ENCODE data around the gene NT5C3B. TPM values are rescaled to one million over a fixed set of nuclear protein-coding genes. Genes with fewer than 3 reads are reported as not detected.

The NT5C3B gene
- total and polyA plus RNA-seq, 10 donors, result 17.0 to 62.7 (median 29.5) TPM

DNA sequence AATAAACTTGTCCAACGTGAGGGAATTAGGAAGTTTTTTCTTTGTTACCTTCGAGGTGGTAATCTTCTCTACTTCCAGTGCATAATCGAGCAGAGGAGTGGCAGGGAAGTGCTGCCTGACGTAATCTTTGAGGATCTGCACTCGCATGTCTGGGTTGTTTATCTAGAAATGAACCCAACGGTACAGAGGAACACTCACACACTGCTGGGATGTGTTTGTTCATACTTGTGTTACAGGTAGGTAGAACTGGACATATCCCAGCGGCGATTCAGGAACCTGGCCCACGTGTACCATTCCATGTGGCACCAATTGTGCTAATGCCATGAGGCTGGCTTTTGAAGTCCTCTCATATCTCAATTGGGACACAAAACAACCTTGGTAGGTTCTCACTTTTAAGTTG, 33.4 kb upstream of the NT5C3B start:
- DNase-seq, result no peak
- H3K4me1 ChIP-seq, result peaks cover under 1 to 10% (median 6%) of the 10 kb centered on the region in 6 donors
- peaks cover 9 to 81% (median 68%) of the 10 kb centered on the region in 6 donors for H3K36me3 ChIP-seq
- TF ChIP-seq, protein P1, sequence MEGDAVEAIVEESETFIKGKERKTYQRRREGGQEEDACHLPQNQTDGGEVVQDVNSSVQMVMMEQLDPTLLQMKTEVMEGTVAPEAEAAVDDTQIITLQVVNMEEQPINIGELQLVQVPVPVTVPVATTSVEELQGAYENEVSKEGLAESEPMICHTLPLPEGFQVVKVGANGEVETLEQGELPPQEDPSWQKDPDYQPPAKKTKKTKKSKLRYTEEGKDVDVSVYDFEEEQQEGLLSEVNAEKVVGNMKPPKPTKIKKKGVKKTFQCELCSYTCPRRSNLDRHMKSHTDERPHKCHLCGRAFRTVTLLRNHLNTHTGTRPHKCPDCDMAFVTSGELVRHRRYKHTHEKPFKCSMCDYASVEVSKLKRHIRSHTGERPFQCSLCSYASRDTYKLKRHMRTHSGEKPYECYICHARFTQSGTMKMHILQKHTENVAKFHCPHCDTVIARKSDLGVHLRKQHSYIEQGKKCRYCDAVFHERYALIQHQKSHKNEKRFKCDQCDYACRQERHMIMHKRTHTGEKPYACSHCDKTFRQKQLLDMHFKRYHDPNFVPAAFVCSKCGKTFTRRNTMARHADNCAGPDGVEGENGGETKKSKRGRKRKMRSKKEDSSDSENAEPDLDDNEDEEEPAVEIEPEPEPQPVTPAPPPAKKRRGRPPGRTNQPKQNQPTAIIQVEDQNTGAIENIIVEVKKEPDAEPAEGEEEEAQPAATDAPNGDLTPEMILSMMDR (IDR thresholded peaks at IDR 0.05 in 8 of 11, conservative IDR thresholded peaks at IDR 0.05 in 3 of 11), result no peak
- no peak for TF ChIP-seq POLR2A (IDR thresholded peaks at IDR 0.05)
- TF ChIP-seq POLR2AphosphoS5 (IDR thresholded peaks at IDR 0.05), result no peak
- no peaks in the 10 kb centered on the region for H3K9me3 ChIP-seq
- H3K4me3 ChIP-seq, result no peak overlapping the region
- H3K27ac ChIP-seq, result no peak overlapping the region
- WGBS, 5 donors, result 77 to 86% (median 82%) methylated on average over 9 of the region's 9 CpGs
- intact Hi-C loops (cut with DNase I; ENCODE audit: low total_unique reads), result no loop called here
- H3K27me3 ChIP-seq (replicated peaks in 1 of 7), result no peaks in the 10 kb centered on the region

DNA sequence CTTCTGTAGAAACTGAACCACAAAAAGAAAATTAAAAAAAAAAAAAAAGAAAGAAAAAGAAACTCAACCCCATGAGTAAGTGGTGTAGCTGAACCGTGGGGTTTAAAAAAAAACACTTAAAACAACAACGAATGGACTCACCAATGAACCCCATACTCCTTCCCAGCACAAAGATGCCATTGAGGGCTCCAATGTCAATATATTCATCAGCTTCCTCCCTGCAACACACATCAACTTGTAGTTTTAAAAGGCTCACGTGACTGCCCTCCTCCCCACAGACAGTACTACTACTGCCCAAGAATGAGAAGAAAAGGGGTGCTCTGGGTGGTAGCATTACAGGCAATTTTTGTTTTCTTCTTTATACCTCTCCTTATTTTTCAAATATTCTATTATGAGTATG, 32.5 kb upstream of the NT5C3B start:
- no peak overlapping the region for H3K4me3 ChIP-seq
- no peak for DNase-seq
- intact Hi-C loops (cut with DNase I; ENCODE audit: low total_unique reads), result no loop called here
- H3K4me1 ChIP-seq, result peaks cover 9 to 19% (median 14%) of the 10 kb centered on the region in 6 donors
- 63 to 76% (median 73%) methylated on average over 3 of the region's 3 CpGs for WGBS, 5 donors
- H3K36me3 ChIP-seq, result peaks cover 6 to 72% (median 61%) of the 10 kb centered on the region in 6 donors
- TF ChIP-seq POLR2A (IDR thresholded peaks at IDR 0.05) (no peak), POLR2AphosphoS5 (IDR thresholded peaks at IDR 0.05) (no peak)
- TF ChIP-seq, protein P1 (IDR thresholded peaks at IDR 0.05 in 8 of 11, conservative IDR thresholded peaks at IDR 0.05 in 3 of 11), result no peak
- no peaks in the 10 kb centered on the region for H3K9me3 ChIP-seq
- H3K27me3 ChIP-seq (replicated peaks in 1 of 7), result no peaks in the 10 kb centered on the region
- no peak overlapping the region for H3K27ac ChIP-seq

DNA sequence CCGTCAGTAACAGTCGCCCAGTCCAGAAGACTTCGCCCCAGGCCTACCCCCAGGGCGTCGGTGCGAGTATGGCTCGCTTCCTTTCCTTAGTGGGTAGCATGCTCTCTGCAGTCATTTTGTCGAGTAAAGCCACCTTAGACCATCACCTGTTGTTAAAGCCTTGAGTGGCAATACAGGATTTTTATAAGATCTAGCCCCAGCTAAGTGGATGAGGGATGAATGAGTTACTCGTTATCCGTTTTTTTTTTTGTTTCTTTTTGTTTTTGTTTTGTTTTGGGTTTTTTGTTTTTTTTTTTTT, 29.5 kb upstream of the NT5C3B start:
- peak overlapping the region; percentile 84 to 99 (median 97) for H3K4me3 ChIP-seq
- 0 to 2% (median 1%) methylated on average over 8 to 10 of the region's 10 CpGs for WGBS, 5 donors
- H3K4me1 ChIP-seq, result peaks cover 13 to 49% (median 37%) of the 10 kb centered on the region in 6 donors
- DNase-seq, result no peak
- H3K27me3 ChIP-seq (replicated peaks in 1 of 7), result no peaks in the 10 kb centered on the region
- TF ChIP-seq POLR2A (IDR thresholded peaks at IDR 0.05) (no peak), POLR2AphosphoS5 (IDR thresholded peaks at IDR 0.05) (no peak)
- TF ChIP-seq, protein P1 (IDR thresholded peaks at IDR 0.05 in 8 of 11, conservative IDR thresholded peaks at IDR 0.05 in 3 of 11), result peak in 1 of 11 experiments; percentile 3
- H3K9me3 ChIP-seq, result no peaks in the 10 kb centered on the region
- peak overlapping the region in 7 of 8 donors; percentile 91 to 97 (median 95) for H3K27ac ChIP-seq
- H3K36me3 ChIP-seq, result peaks cover 0 to 42% (median 32%) of the 10 kb centered on the region in 6 donors
- intact Hi-C loops (cut with DNase I; ENCODE audit: low total_unique reads), result no loop called here

DNA sequence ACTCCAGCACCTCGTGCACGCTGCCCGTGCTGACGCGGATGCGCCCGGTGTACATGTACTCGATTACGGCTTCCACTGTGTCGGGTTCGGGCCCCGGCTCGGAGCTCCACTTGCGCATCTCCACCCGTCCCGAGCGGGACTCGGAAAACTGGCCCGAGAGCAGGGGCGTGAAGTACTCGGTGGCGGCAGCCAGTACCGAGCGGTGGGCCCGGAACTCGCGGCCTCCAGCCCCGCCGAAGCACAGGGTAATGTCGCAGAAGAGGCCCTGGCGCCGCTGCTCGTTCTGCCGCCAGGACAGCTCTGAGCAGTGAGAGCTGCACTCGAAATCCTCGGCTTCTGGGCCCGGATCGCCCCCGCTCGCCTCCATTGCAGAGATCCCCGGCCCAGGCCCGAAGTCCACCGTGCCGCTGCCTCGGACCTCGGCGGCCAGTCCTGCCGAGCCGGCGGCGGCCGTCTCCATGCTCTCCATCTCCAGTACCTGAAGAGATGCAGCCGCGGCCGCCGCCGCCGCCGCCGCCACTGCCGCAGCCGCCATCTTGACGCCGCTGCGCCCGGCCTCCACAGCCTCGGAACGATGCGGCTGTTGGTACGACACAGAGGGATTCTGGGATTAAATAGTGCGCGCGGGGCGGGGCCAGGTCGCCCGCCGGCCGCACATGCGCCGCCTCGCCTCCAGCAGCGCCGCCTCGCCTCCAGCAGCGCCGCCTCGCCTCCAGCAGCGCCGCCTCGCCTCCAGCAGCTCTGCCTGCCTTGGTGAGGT, 29.0 kb upstream of the NT5C3B start, which contains the start of gene KLHL11:
Gene KLHL11 (minus strand): TSS at position 588 of the 760 bp plus-strand sequence. CDS start 53 bp downstream, at position 535.
- Histone ChIP-seq H3K4me3 (peak within 1 kb of the TSS; percentile 84 to 99 (median 97)), H3K27me3 (replicated peaks in 1 of 7) (no peaks in the 10 kb centered on the region), H3K4me1 (peaks cover 13 to 55% (median 40%) of the 10 kb centered on the region in 6 donors), H3K27ac (peak within 1 kb of the TSS; percentile 85 to 97 (median 95)), H3K36me3 (peaks cover 0 to 37% (median 27%) of the 10 kb centered on the region in 6 donors), H3K9me3 (no peaks in the 10 kb centered on the region)
- intact Hi-C loops (cut with DNase I; ENCODE audit: low total_unique reads), result no loop called here
- peak; percentile 92 to 97 (median 94) for TF ChIP-seq POLR2AphosphoS5 (IDR thresholded peaks at IDR 0.05)
- TF ChIP-seq, protein P1 (IDR thresholded peaks at IDR 0.05 in 8 of 11, conservative IDR thresholded peaks at IDR 0.05 in 3 of 11), result peak in 5 of 11 experiments; percentile 6 to 53 (median 29)
- TF ChIP-seq POLR2A (IDR thresholded peaks at IDR 0.05), result peak in 1 of 3 donors; percentile 86
- WGBS, 5 donors, result 0% methylated on average over 29 to 90 of the region's 90 CpGs
- DNase-seq, result peak; percentile 97
